GM21367 (cell line): ENCODE measurements around the gene OASL.
A peak's percentile ranks its signal among the peaks of the same experiment; 100 is the strongest.

Experiments used
- ATAC-seq: cut with Tn5 transposase; IDR thresholded peaks from one replicate; pipeline ENCODE4 v1.9.1; 2021; ENCODE audit not compliant: unreplicated experiment

The OASL gene

GRCh38 chr12:121015825-121016766, 22.9 kb downstream of the OASL start, which contains the start of gene C12orf43:
TSS of gene C12orf43 (minus strand) at chr12:121016487. CDS start at chr12:121016474, 13 bp downstream.
- ATAC-seq, result peak; percentile 83

GRCh38 chr12:121013715-121014114, 25.3 kb downstream of the OASL start:
- ATAC-seq, result no peak

DNA sequence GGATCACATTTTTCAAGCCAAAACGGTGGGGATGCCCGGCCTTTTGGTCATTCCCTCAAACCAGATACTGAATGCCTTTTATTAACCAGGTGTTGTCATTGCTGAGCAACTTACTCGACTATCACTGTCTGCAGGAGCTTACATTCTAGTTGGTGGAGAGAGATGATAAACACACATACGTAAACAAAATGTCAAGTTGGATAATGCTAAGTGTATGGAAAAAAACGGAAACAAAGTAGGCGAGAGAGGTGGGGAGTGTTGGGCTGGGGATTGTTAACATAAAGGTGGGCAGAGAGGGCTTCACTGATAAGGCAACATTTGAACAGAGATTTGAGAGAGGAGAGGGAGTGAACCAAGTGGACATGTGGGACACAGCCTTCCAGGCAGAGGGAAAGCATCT, 27.2 kb downstream of the OASL start:
- no peak for ATAC-seq

DNA sequence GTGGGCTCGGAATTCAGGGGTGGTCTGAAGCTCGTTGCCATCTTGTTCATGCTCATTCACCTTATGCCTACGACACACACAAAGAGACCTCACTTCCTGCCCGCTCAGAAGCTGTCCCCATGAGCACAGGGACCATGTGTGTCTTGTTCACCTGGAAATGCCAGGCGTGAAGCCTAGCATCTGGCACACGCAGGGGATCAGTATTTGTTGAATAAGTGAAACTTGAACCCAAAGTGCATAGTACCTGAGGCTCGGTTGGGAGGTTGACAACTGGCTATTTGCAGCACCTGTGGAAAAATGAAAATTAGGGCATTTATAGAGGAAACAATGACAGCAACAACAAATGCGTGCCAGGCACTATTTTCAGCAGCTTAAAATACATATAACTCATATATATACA, 28.2 kb downstream of the OASL start:
- ATAC-seq, result no peak

DNA sequence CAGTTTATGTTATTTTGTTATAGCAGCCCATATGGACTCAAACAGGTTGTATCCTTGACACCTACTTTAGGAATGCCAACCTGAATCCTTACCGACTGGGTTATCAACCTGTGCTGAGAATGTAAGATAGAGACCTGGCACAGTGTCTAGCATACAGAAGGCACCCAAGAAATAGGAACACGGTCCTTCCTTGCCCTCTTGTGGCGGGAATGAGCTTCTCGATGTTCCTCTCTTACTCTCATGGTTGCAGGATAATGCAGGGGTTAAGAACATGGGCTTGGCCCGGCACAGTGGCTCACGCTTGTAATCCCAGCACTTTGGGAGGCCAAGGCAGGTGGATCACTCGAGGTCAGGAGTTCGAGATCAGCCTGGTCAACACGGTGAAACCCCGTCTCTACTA, 29.3 kb downstream of the OASL start:
- ATAC-seq, result no peak

GRCh38 chr12:121008347-121009098, 30.5 kb downstream of the OASL start:
- ATAC-seq, result no peak

DNA sequence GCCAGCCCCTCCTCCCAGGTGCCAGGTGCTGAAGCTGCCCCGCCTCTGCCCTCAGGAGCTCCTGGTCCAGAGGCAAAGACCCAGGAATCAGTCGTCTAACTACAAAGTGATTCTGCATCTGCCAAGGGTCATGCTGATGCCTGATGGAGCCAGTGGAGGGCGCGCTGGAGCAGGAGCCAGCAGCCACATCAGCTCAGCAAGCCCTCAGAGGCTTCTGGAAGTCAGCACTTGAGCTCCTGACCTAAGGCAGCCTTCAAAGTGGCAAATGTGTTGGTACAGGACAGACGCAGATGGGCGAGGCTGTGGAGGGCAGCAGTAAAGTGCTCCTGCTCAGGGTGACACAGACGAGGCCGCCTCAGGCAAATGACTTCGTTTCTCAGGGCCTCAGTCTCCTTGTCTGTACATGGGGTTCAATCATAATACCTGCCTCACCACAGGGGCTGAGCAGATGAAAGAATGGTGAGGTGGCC, 33.7 kb downstream of the OASL start:
- ATAC-seq, result no peak

- ATAC-seq, result no peak
These were observed 34.7 kb downstream of the OASL start for GRCh38 chr12:121004253-121004815.

DNA sequence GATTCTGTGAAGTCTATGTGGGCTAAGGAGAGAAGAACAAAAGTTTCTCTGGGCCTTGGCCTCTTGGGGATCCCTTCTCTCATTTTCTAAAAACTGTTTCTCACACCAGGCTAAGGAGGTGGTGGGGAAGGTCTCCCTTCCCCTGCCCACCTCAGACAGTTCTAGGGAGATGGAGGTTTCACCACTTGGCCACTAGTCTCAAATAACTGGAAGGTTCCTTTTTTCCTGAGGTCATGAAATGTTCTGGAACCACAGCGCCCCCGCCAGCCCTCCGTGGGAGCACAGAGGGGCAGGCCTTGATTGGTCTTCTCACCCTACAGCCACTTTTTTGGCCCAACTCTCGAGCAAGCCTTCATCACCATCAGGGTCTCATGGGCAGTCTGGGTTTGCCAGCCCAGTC, 35.4 kb downstream of the OASL start:
- no peak for ATAC-seq

GRCh38 chr12:121001841-121002483, 37.1 kb downstream of the OASL start:
- ATAC-seq, result no peak

GRCh38 chr12:121001060-121001459, 38.0 kb downstream of the OASL start:
- ATAC-seq, result no peak

DNA sequence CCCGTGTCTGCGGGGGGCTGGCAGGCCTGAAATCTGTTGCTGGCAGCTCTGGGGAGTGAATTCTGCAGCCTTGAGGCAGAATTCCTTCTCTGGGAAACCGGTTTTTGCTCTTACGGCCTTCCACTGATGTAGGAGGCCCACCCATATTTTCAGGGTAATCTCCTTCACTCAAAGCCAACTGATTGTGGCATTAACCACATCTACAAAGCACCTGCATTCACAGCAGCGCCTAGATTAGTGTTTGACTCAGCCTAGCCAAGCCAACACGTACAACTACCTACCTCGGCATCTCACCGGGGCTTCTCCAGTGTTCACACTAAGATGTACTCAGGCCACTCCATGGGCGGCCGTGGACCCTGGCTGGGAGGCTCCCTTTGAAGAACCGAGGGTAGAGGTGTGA, 38.5 kb downstream of the OASL start:
- no peak for ATAC-seq

DNA sequence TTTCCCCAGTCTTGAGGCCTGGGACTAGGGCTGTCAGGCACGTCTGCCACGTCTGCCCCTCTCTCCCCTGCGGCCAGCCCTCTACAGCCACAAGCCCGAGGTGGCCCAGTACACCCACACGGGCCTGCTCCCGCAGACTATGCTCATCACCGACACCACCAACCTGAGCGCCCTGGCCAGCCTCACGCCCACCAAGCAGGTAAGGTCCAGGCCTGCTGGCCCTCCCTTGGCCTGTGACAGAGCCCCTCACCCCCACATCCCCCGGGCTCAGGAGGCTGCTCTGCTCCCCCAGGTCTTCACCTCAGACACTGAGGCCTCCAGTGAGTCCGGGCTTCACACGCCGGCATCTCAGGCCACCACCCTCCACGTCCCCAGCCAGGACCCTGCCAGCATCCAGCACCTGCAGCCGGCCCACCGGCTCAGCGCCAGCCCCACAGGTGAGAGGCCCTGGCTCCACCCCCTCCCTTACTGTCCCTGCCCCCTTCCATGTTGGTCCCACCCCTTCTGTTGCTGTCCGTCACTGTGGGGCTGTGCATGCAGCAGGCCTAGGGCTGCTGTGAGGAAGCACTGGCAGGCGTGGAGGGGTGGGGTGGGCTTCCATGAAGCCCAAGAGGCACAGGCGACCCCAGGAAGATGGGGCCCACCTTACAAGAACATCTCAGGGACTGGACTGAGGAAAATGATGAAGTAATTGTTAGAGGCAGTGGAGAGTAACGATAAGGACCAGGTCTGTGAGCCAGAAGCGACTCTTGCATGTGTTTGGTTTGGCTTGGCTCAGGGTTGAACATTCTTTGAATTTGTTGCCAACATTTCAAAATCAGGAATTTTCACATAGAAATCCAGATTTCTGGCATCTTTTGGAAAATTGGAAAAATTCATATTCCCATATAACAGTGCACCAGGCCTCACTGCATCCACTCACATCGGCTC, 39.6 kb downstream of the OASL start:
- ATAC-seq, result no peak

GRCh38 chr12:120998435-120998834, 40.6 kb downstream of the OASL start:
- no peak for ATAC-seq

GRCh38 chr12:120997448-120997847, 41.6 kb downstream of the OASL start:
- ATAC-seq, result no peak

DNA sequence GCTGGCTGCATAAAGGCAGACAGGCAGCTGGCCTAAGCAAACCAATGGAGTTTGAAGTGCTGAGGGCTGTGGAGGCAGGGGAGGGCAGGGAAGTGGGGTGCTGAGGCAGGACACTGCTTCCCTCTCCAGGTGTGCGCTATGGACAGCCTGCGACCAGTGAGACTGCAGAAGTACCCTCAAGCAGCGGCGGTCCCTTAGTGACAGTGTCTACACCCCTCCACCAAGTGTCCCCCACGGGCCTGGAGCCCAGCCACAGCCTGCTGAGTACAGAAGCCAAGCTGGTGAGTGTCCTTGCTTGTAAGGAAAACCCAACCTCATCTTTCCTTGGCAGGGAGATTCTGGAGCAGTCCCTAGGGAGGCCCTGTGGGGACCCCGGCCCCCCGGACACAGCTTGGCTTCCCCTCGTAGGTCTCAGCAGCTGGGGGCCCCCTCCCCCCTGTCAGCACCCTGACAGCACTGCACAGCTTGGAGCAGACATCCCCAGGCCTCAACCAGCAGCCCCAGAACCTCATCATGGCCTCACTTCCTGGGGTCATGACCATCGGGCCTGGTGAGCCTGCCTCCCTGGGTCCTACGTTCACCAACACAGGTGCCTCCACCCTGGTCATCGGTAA, 42.8 kb downstream of the OASL start:
- no peak for ATAC-seq

- ATAC-seq, result no peak
These were observed 44.3 kb downstream of the OASL start for GRCh38 chr12:120994589-120995337.

GRCh38 chr12:120994059-120994458, 45.0 kb downstream of the OASL start:
- ATAC-seq, result no peak

DNA sequence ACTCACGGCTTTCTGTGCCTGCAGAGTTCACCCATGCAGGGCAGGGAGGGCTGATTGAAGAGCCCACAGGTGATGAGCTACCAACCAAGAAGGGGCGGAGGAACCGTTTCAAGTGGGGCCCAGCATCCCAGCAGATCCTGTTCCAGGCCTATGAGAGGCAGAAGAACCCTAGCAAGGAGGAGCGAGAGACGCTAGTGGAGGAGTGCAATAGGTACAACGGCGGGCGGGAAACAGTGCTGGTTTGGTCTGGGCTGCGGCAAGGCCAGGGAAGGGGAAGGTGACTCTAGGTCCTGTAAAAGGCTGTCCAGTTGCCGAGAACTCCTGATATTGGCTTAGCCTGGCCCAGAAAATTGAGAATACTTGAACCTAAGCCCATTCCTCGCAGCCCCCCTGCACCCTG, 45.5 kb downstream of the OASL start:
- ATAC-seq, result no peak
